ENCODE data around the gene CRYBG2.
"Not testable (repeated sequence)": the region's sequence is repeated elsewhere in the genome, so short reads cannot be mapped to it uniquely, and the experiment has no call there.

The CRYBG2 gene

GRCh38 chr1:26353976-26354820, at the start of gene CRYBG2:
TSS of gene CRYBG2 (minus strand) at chr1:26354130. CDS start at chr1:26346657, 7,473 bp downstream.
- DNase-seq (ENCODE audit: low spot score) (no peak), FAIRE-seq (no peak)

GRCh38 chr1:26403656-26404055, 49.7 kb upstream of the CRYBG2 start:
- DNase-seq (ENCODE audit: low spot score) = no peak
- no peak for FAIRE-seq

- DNase-seq (ENCODE audit: low spot score) = no peak
- no peak for FAIRE-seq
Observed at GRCh38 chr1:26401891-26402290, 48.0 kb upstream of the CRYBG2 start.

- DNase-seq (ENCODE audit: low spot score) = no peak
- FAIRE-seq = no peak
Observed at GRCh38 chr1:26399034-26399433, 45.1 kb upstream of the CRYBG2 start.

- DNase-seq (ENCODE audit: low spot score) (no peak), FAIRE-seq (no peak)
Observed at GRCh38 chr1:26395754-26396153, 41.8 kb upstream of the CRYBG2 start.

- FAIRE-seq = no peak
- peak; percentile 48 for DNase-seq (ENCODE audit: low spot score)
Observed at GRCh38 chr1:26391450-26391849, 37.5 kb upstream of the CRYBG2 start.

- no peak for FAIRE-seq
- no peak for DNase-seq (ENCODE audit: low spot score)
Observed at GRCh38 chr1:26389604-26390247, 35.8 kb upstream of the CRYBG2 start.

- FAIRE-seq = no peak
- no peak for DNase-seq (ENCODE audit: low spot score)
Observed at GRCh38 chr1:26388791-26389445, 35.0 kb upstream of the CRYBG2 start.

- DNase-seq (ENCODE audit: low spot score) (no peak), FAIRE-seq (no peak)
Observed at GRCh38 chr1:26387447-26387846, 33.5 kb upstream of the CRYBG2 start.

- not testable (repeated sequence) for FAIRE-seq
Observed at GRCh38 chr1:26385063-26385462, 31.1 kb upstream of the CRYBG2 start.

GRCh38 chr1:26384076-26384475, 30.1 kb upstream of the CRYBG2 start:
- FAIRE-seq (no peak), DNase-seq (ENCODE audit: low spot score) (no peak)

More at GRCh38 chr1:26385063-26385462, 31.1 kb upstream of the CRYBG2 start:
- not testable (repeated sequence) for DNase-seq (ENCODE audit: low spot score)

- FAIRE-seq (no peak), DNase-seq (ENCODE audit: low spot score) (no peak)
Observed at GRCh38 chr1:26378879-26379251, 24.9 kb upstream of the CRYBG2 start.

- DNase-seq (ENCODE audit: low spot score) (peak; percentile 78), FAIRE-seq (no peak)
Observed at GRCh38 chr1:26378088-26378878, 24.4 kb upstream of the CRYBG2 start.

- FAIRE-seq (no peak), DNase-seq (ENCODE audit: low spot score) (no peak)
Observed at GRCh38 chr1:26376050-26376449, 22.1 kb upstream of the CRYBG2 start.

- no peak for DNase-seq (ENCODE audit: low spot score)
- FAIRE-seq = no peak
Observed at GRCh38 chr1:26375081-26375480, 21.2 kb upstream of the CRYBG2 start.

GRCh38 chr1:26374361-26374760, 20.4 kb upstream of the CRYBG2 start:
- not testable (repeated sequence) for FAIRE-seq; DNase-seq (ENCODE audit: low spot score)

GRCh38 chr1:26373789-26374188, 19.9 kb upstream of the CRYBG2 start:
- no peak for DNase-seq (ENCODE audit: low spot score)
- FAIRE-seq = no peak

- DNase-seq (ENCODE audit: low spot score) (no peak), FAIRE-seq (no peak)
Observed at GRCh38 chr1:26373281-26373680, 19.4 kb upstream of the CRYBG2 start.

- FAIRE-seq = not testable (repeated sequence)
Observed at GRCh38 chr1:26372611-26373010, 18.7 kb upstream of the CRYBG2 start, which contains the start of gene ZNF683. TSS of gene ZNF683 (minus strand) at chr1:26372750. CDS start at chr1:26368571, 4,179 bp downstream.

GRCh38 chr1:26372039-26372438, 18.1 kb upstream of the CRYBG2 start:
- FAIRE-seq = no peak
- DNase-seq (ENCODE audit: low spot score) = peak; percentile 49

More at GRCh38 chr1:26372611-26373010, 18.7 kb upstream of the CRYBG2 start, which contains the start of gene ZNF683:
- DNase-seq (ENCODE audit: low spot score) = not testable (repeated sequence)

Data from urothelium cell line (cell line).